Measurements from ENCODE around the gene DEPP1.
A peak's percentile ranks its signal among the peaks of the same experiment; 100 is the strongest.

DEPP1 gene

DNA sequence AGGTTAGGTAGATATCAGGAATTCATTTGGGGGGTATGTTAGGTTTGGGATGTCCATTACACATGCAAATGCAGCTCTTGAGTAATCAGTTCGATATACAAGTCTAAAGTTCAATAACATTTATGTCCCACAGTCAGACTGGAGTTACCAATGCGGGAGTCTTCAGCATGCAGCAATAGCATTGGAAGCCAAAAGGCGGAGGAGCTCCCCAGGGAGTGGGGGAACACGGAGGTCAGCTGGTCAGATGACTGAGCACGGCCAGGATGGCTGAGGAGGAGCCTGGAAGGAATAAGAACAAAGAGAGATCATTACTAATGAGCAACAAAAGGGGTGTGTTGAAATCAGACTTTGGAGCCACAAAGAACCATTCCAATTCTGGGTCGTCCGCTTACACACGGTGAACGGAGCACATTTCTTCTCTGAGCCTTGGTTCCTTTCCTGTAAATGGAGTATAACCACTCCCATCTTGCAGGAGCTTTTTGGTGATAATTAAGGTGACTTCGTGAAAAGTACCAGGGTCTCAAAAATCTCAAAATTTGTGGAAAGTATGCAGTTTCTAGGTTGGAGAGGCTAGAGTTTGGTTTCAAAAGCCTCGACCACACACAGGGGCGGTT, 21.6 kb upstream of the DEPP1 start:
- Histone ChIP-seq H3K9me3 (no peaks in the 10 kb centered on the region; the same call in 1 of the 2 replicates), H3K36me3 (peaks cover 17% of the 10 kb centered on the region), H3K4me1 (peaks cover 3% of the 10 kb centered on the region; the same call in 1 of the 2 replicates), H3K4me3 (ENCODE audit: low read depth, low read length) (peak overlapping the region; percentile 70), H3K27me3 (no peaks in the 10 kb centered on the region)
- DNase-seq: no peak
- TF ChIP-seq, protein P1, sequence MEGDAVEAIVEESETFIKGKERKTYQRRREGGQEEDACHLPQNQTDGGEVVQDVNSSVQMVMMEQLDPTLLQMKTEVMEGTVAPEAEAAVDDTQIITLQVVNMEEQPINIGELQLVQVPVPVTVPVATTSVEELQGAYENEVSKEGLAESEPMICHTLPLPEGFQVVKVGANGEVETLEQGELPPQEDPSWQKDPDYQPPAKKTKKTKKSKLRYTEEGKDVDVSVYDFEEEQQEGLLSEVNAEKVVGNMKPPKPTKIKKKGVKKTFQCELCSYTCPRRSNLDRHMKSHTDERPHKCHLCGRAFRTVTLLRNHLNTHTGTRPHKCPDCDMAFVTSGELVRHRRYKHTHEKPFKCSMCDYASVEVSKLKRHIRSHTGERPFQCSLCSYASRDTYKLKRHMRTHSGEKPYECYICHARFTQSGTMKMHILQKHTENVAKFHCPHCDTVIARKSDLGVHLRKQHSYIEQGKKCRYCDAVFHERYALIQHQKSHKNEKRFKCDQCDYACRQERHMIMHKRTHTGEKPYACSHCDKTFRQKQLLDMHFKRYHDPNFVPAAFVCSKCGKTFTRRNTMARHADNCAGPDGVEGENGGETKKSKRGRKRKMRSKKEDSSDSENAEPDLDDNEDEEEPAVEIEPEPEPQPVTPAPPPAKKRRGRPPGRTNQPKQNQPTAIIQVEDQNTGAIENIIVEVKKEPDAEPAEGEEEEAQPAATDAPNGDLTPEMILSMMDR (IDR thresholded peaks at IDR 0.05; ENCODE audit: low read depth, low read length): no peak

DNA sequence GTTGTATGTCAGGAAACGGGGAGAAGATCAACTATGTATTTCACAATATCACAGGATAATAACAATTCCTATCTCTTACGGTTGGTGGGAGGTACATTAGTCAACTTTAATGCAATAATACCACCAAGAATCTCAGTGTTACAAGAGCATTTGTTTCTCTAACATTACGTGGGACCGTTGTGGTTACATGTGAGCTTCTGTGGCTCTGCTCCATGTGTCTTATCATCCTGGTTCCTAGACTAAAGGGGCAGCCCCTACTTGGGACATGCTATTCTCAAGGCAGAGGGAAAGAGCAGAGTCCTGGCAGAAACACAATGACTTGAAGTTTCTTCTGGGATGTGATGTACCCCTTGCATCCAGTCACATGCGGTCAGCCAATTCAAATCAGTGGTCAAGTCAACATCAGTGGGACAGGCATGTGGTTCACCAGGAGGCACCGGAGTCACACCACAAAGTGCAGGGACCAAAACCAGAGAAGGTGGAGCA, 19.6 kb upstream of the DEPP1 start:
- Histone ChIP-seq H3K4me1 (peaks cover 3% of the 10 kb centered on the region; the same call in 1 of the 2 replicates), H3K36me3 (peaks cover 1% of the 10 kb centered on the region), H3K4me3 (ENCODE audit: low read depth, low read length) (no peak overlapping the region), H3K27me3 (no peaks in the 10 kb centered on the region), H3K9me3 (no peaks in the 10 kb centered on the region; the same call in 1 of the 2 replicates)
- TF ChIP-seq, protein P1 (IDR thresholded peaks at IDR 0.05; ENCODE audit: low read depth, low read length): no peak
- DNase-seq: no peak

DNA sequence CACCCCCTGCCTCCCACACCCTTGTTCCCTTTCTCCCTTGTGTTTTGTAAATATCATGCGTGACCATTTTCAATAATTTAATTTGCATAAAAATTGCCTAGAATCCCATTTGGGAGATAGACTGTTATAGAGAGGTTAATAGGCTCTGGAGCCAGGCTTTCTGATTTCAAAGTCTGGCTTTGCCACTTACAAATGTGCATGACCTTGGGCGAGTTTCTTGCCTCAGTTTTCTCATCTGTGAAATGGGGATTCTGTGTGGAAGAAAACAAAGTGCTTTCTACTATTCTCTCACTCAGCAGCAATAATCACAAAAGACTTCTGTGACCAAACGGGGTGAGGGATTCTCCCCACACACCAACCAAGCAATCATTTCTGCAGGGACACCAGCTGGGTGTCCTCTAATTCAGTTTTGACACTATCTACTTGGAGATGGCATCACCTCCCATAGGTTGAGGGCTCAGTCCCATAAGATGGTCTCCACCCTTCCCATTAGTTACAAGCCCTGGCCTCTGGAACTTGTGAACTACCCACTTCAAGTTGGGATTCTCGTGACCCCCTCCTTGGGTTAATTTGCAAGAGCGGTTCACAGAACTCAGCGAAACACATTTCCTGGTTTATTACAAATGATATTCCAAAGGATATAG, 18.6 kb upstream of the DEPP1 start:
- DNase-seq: no peak
- Histone ChIP-seq H3K27me3 (no peaks in the 10 kb centered on the region), H3K4me1 (peaks cover 3% of the 10 kb centered on the region; the same call in 1 of the 2 replicates), H3K4me3 (ENCODE audit: low read depth, low read length) (no peak overlapping the region), H3K9me3 (no peaks in the 10 kb centered on the region; the same call in 1 of the 2 replicates), H3K36me3 (no peaks in the 10 kb centered on the region)
- TF ChIP-seq, protein P1 (IDR thresholded peaks at IDR 0.05; ENCODE audit: low read depth, low read length): no peak

DNA sequence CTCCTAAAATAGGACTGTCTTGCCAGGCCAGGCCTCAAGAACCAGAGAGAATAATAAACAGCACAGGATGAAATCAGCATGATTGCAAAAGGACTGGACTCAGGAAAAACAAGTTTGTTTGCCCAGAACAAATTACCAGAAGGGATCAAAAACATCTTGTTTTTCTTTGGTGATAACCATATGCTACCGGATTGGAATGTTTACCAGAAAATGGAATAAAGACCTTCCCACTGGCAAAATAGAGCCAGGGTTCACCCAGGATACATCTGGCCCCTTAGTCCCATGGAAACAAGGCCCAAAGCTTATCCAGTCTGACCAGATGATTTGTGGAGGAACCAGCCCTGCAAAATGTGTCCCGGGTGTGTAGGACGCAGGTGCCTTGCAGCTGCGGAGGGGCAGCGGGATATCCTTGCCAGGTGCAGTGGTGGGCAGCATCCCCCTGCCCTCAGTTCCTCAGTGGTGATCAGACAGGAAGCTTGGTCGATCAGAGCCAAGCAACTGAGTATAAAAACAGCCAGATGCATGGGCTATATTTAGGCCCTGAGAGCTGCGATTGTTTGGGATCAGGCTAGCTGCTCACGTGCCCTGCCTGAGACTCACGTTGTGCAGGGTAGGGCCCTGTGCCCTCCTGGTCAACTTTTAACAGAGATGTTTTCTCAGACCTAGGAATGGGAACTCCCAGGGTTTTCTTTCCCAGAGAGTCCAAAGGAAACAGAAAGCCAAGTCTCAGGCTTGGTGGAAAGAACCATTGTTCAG, 17.5 kb upstream of the DEPP1 start:
- DNase-seq: no peak
- Histone ChIP-seq H3K4me3 (ENCODE audit: low read depth, low read length) (no peak overlapping the region), H3K4me1 (peaks cover 3% of the 10 kb centered on the region; the same call in 1 of the 2 replicates), H3K36me3 (no peaks in the 10 kb centered on the region), H3K27me3 (no peaks in the 10 kb centered on the region), H3K9me3 (no peaks in the 10 kb centered on the region; the same call in 1 of the 2 replicates)
- TF ChIP-seq, protein P1 (IDR thresholded peaks at IDR 0.05; ENCODE audit: low read depth, low read length): no peak

DNA sequence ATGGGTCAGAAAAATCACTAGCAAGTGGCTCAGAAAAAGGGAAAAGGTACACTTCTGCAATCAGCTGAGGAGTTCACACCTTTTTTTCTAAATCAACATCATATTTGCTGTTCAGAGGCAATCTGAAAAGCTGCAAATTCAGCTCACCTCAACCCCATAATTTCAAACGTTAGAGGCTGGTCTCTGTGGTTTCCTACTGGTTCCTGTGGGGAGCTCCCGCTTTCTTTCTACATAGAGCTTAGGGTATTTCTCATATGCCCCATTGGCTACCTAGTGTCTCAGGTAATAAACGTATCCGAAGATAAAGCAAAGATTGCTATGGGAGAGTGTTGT, 16.9 kb upstream of the DEPP1 start:
- peaks cover 3% of the 10 kb centered on the region; the same call in 1 of the 2 replicates for H3K4me1 ChIP-seq
- TF ChIP-seq, protein P1 (IDR thresholded peaks at IDR 0.05; ENCODE audit: low read depth, low read length): no peak
- no peak for DNase-seq

More for the DNA sequence above, 16.9 kb upstream of the DEPP1 start:
- Histone ChIP-seq H3K4me3 (ENCODE audit: low read depth, low read length) (no peak overlapping the region), H3K9me3 (no peaks in the 10 kb centered on the region; the same call in 1 of the 2 replicates), H3K36me3 (no peaks in the 10 kb centered on the region), H3K27me3 (no peaks in the 10 kb centered on the region)
